Panc1 (cell line): Measurements from ENCODE around the gene GAGE2A.
"Not testable (repeated sequence)": the region's sequence is repeated elsewhere in the genome, so short reads cannot be mapped to it uniquely, and the experiment has no call there.

Experiments
- POLR2AphosphoS5 ChIP-seq: IDR thresholded peaks from 2 replicates; pipeline ENCODE4 v1.6.1; 2012; ENCODE audit warnings: mild to moderate bottlenecking, low read depth, low read length, moderate library complexity
- SIN3A ChIP-seq: IDR thresholded peaks from 2 replicates; pipeline ENCODE4 v1.6.1; 2012; ENCODE audit warnings: low read depth, mild to moderate bottlenecking, low read length, moderate library complexity, borderline replicate concordance; ENCODE audit not compliant: insufficient read depth
- TF ChIP-seq, protein P1 (sequence below): fragments of 450-650 bp; IDR thresholded peaks from 2 replicates; pipeline ENCODE4 v1.5.1; 2017; ENCODE audit warnings: mild to moderate bottlenecking
- TF ChIP-seq, protein P2 (sequence below), 2 experiments: IDR thresholded peaks; 2 replicates each; pipeline ENCODE4 v1.6.1; 2011 to 2012; ENCODE audit warnings: low read depth in 2 of 2, control low read depth in 1 of 2, low read length in 1 of 2, mild to moderate bottlenecking in 1 of 2, moderate library complexity in 1 of 2; ENCODE audit not compliant: insufficient read depth in 1 of 2

DNA sequence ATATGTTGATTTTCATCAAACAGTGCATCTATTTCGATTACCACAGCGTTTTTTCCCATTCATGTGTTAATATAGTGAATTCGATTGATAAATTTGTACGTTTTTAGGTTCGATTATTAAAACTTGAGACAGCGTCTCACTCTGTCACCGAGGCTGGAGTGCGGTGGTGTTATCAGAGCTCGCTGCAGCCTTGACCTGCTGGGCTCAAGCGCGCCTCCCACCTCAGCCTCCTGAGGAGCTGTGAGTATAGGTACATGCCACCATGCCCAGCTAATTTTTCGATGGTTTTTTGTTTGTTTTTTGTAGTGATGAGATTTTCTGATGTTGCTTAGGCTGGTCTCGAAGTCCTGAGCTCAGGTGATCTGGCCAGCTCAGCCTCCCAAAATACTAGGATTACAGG lies 20.1 kb upstream of the GAGE2A start:
- TF ChIP-seq, protein P1, sequence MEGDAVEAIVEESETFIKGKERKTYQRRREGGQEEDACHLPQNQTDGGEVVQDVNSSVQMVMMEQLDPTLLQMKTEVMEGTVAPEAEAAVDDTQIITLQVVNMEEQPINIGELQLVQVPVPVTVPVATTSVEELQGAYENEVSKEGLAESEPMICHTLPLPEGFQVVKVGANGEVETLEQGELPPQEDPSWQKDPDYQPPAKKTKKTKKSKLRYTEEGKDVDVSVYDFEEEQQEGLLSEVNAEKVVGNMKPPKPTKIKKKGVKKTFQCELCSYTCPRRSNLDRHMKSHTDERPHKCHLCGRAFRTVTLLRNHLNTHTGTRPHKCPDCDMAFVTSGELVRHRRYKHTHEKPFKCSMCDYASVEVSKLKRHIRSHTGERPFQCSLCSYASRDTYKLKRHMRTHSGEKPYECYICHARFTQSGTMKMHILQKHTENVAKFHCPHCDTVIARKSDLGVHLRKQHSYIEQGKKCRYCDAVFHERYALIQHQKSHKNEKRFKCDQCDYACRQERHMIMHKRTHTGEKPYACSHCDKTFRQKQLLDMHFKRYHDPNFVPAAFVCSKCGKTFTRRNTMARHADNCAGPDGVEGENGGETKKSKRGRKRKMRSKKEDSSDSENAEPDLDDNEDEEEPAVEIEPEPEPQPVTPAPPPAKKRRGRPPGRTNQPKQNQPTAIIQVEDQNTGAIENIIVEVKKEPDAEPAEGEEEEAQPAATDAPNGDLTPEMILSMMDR, result not testable (repeated sequence)
- not testable (repeated sequence) for TF ChIP-seq SIN3A, POLR2AphosphoS5
- TF ChIP-seq, protein P2, sequence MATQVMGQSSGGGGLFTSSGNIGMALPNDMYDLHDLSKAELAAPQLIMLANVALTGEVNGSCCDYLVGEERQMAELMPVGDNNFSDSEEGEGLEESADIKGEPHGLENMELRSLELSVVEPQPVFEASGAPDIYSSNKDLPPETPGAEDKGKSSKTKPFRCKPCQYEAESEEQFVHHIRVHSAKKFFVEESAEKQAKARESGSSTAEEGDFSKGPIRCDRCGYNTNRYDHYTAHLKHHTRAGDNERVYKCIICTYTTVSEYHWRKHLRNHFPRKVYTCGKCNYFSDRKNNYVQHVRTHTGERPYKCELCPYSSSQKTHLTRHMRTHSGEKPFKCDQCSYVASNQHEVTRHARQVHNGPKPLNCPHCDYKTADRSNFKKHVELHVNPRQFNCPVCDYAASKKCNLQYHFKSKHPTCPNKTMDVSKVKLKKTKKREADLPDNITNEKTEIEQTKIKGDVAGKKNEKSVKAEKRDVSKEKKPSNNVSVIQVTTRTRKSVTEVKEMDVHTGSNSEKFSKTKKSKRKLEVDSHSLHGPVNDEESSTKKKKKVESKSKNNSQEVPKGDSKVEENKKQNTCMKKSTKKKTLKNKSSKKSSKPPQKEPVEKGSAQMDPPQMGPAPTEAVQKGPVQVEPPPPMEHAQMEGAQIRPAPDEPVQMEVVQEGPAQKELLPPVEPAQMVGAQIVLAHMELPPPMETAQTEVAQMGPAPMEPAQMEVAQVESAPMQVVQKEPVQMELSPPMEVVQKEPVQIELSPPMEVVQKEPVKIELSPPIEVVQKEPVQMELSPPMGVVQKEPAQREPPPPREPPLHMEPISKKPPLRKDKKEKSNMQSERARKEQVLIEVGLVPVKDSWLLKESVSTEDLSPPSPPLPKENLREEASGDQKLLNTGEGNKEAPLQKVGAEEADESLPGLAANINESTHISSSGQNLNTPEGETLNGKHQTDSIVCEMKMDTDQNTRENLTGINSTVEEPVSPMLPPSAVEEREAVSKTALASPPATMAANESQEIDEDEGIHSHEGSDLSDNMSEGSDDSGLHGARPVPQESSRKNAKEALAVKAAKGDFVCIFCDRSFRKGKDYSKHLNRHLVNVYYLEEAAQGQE (IDR thresholded peaks at IDR 0.05; ENCODE audit: insufficient read depth in 1 of 2, low read depth in 2 of 2, low read length in 1 of 2), result not testable (repeated sequence)
